ENCODE measurements around the gene DLX1.

- TF ChIP-seq EP300 (IDR thresholded peaks at IDR 0.05) = no peak
- TF ChIP-seq CTCF (IDR thresholded peaks at IDR 0.05) = no peak
- TF ChIP-seq POLR2A (IDR thresholded peaks at IDR 0.05; ENCODE audit: low read depth) = no peak
Observed at GRCh38 chr2:172082105-172082943, 3.0 kb upstream of the DLX1 start.

Measured in esophagus muscularis mucosa (tissue), 4 donors.